Left lung (tissue), 10 donors: ENCODE data around the gene FAM9B. TPM values are rescaled to one million over a fixed set of nuclear protein-coding genes. Genes with fewer than 3 reads are reported as not detected.
"Not testable (repeated sequence)": the region's sequence is repeated elsewhere in the genome, so short reads cannot be mapped to it uniquely, and the experiment has no call there.

Experiments
- ATAC-seq: fragments of 200-7000 bp; cut with Tn5 transposase; one replicate; pipeline ENCODE4 v1.9.1; 2020; ENCODE audit warnings: moderate library complexity
- DNase-seq, 4 donors: peaks; one replicate each; pipeline ENCODE4 v3.0.0-alpha.2; 2013 to 2020
- H3K27ac ChIP-seq, 2 donors: fragments of 200-600 bp; sonication (generic) in 1 of 2; one replicate each; pipeline versions ENCODE4 v1.5.0 to v1.8.0; 2020 to 2021
- H3K27me3 ChIP-seq, 2 donors: fragments of 200-600 bp; sonication (generic) in 1 of 2; one replicate each; pipeline versions ENCODE4 v1.5.0 to v1.8.0; 2020 to 2021
- H3K36me3 ChIP-seq, 2 donors: fragments of 200-600 bp; sonication (generic) in 1 of 2; one replicate each; pipeline versions ENCODE4 v1.5.0 to v1.8.0; 2020 to 2021
- H3K4me1 ChIP-seq, 2 donors: fragments of 200-600 bp; one replicate each; pipeline ENCODE4 v1.8.0; 2021
- H3K4me3 ChIP-seq, 2 donors: fragments of 200-600 bp; sonication (generic) in 1 of 2; one replicate each; pipeline versions ENCODE4 v1.5.0 to v1.8.0; 2020 to 2021; ENCODE audit warnings: mild to moderate bottlenecking in 1 of 2
- H3K9me3 ChIP-seq, 2 donors: fragments of 200-600 bp; sonication (generic) in 1 of 2; one replicate each; pipeline versions ENCODE4 v1.5.0 to v1.8.0; 2020 to 2021
- intact Hi-C, 2 donors: fragments of 100-400 bp; cut with DNase I; formaldehyde crosslinking; loops; one replicate each; pipeline versions ENCODE4 v1.11.2 to v1.14.2; 2022
- polyA plus RNA-seq, 6 donors: library from polyadenylated mRNA; unstranded; fragments of 120-200 nt; gene quantifications; one replicate each; pipeline ENCODE4 v1.2.1, GENCODE V29; 2013; ENCODE audit not compliant: insufficient read length in 6 of 6
- total RNA-seq, 2 donors: library from RNA; stranded (reverse); fragmentation: NEBNext Ultra II Directional; extraction: Animal tissue kit (Norgen Biotek cat#: 25700); gene quantifications; one replicate each; pipeline ENCODE4 v1.2.1, GENCODE V29; 2021
- TF ChIP-seq, protein P1 (sequence below), 2 donors: fragments of 200-600 bp; sonication (generic) in 1 of 2; IDR thresholded peaks; one replicate each; pipeline versions ENCODE4 v1.5.0 to v1.8.0; 2021; ENCODE audit warnings: antibody characterized with exemption in 2 of 2
- donor health status: DM: no; HTN: yes; CAD: no.
- donor health status: DM: no; HTN: no; CAD: no.

The FAM9B gene
- total and polyA plus RNA-seq, 8 donors, result 0.07 to 0.16 (median 0.09) TPM; not detected in 5

DNA sequence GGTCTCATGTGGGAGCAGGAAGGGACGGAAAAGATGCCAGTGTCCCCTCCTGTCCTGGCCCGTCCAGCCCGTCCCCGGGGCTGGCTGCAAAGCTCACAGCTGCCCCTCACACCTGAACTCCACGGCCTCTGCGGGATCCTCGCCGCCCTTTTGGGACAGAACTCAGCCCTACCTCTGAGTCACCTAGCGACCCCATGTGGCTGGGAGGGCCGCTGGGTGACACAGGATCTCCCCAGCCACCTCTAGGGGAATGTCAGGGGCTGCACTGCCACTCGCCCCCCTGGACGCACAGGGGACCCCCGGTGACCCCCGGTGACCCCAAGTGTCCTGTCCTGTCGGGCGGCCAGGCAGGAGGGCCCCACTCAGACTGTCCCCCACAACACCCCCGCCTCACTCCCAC, 748 bp downstream of the FAM9B start:
- DNase-seq, result peak in 1 of 4 donors; percentile 45
- Histone ChIP-seq H3K27me3 (no peaks in the 10 kb centered on the region), H3K4me3 (no peak overlapping the region), H3K27ac (no peak overlapping the region), H3K4me1 (no peaks in the 10 kb centered on the region), H3K36me3 (no peaks in the 10 kb centered on the region), H3K9me3 (no peaks in the 10 kb centered on the region)
- ATAC-seq, result no peak
- TF ChIP-seq, protein P1, sequence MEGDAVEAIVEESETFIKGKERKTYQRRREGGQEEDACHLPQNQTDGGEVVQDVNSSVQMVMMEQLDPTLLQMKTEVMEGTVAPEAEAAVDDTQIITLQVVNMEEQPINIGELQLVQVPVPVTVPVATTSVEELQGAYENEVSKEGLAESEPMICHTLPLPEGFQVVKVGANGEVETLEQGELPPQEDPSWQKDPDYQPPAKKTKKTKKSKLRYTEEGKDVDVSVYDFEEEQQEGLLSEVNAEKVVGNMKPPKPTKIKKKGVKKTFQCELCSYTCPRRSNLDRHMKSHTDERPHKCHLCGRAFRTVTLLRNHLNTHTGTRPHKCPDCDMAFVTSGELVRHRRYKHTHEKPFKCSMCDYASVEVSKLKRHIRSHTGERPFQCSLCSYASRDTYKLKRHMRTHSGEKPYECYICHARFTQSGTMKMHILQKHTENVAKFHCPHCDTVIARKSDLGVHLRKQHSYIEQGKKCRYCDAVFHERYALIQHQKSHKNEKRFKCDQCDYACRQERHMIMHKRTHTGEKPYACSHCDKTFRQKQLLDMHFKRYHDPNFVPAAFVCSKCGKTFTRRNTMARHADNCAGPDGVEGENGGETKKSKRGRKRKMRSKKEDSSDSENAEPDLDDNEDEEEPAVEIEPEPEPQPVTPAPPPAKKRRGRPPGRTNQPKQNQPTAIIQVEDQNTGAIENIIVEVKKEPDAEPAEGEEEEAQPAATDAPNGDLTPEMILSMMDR (IDR thresholded peaks at IDR 0.05), result no peak
- intact Hi-C loops, result no loop called here

DNA sequence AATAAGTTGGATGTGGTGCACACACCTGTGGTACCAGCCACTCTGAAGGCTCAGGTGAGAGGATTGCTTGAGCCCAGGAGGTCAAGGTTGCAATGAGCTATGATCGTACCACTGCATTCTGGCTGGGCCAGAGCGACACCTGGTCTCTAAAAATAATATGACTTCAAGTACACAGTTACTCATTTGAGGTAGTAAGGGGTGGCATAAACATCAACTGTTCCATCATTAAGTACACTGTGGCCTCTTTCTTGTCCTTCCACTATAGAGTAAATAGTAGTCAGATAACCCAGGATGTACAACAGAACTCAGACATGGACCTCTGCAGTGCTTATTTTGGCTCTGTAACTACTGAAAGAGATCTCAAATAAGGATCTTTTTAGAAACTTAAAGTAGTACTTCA, 10.6 kb downstream of the FAM9B start:
- no peaks in the 10 kb centered on the region for H3K4me1 ChIP-seq
- H3K36me3 ChIP-seq, result no peaks in the 10 kb centered on the region
- intact Hi-C loops, result no loop called here
- H3K9me3 ChIP-seq, result no peaks in the 10 kb centered on the region
- no peak for ATAC-seq
- H3K4me3 ChIP-seq, result no peak overlapping the region
- H3K27me3 ChIP-seq, result no peaks in the 10 kb centered on the region
- TF ChIP-seq, protein P1 (IDR thresholded peaks at IDR 0.05), result no peak
- DNase-seq, result no peak
- no peak overlapping the region for H3K27ac ChIP-seq

DNA sequence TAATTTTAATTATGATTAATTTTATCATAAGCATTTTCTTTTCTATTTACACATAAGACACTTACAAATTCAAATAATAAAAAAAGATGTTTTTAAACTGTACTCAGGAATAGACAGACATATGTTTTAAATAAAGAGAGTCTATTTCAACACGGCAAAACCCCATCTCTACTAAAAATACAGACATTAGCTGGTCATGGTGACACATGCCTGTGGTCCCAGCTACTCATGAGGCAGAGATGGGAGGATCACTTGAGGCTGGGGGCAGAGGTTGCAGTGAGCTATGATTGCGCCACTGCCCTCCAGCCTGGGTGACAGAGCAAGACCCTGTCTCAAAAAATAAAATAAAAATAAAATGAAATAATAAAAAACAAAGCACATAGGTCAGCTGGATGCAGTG, 14.8 kb downstream of the FAM9B start:
- Histone ChIP-seq H3K27ac (no peak overlapping the region), H3K27me3 (no peaks in the 10 kb centered on the region), H3K36me3 (no peaks in the 10 kb centered on the region), H3K4me1 (no peaks in the 10 kb centered on the region), H3K9me3 (no peaks in the 10 kb centered on the region), H3K4me3 (no peak overlapping the region)
- ATAC-seq (no peak), DNase-seq (no peak)
- TF ChIP-seq, protein P1 (IDR thresholded peaks at IDR 0.05), result no peak
- intact Hi-C loops, result no loop called here

DNA sequence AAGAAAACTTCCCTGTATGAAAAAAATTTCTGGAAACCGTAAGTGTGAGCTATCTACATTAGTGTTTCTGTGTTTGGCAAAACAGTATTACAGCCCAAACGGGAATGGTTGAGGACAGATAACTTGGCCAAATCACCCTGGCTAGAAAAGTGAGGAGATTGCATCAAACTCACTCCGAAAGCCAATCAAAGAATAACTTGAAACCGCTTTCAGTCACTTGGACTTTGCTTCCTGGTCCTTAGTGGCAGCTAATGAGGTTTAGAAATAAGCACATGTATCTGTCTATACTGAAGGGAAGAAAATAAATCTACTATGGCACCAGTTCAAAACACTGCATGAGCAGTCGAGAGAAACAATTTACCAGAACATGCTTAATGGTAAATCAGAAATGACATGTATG, 15.6 kb downstream of the FAM9B start:
- ATAC-seq, DNase-seq, H3K36me3 ChIP-seq, H3K9me3 ChIP-seq, H3K27me3 ChIP-seq, H3K4me1 ChIP-seq, H3K27ac ChIP-seq, intact Hi-C loops, H3K4me3 ChIP-seq: not testable (repeated sequence)

DNA sequence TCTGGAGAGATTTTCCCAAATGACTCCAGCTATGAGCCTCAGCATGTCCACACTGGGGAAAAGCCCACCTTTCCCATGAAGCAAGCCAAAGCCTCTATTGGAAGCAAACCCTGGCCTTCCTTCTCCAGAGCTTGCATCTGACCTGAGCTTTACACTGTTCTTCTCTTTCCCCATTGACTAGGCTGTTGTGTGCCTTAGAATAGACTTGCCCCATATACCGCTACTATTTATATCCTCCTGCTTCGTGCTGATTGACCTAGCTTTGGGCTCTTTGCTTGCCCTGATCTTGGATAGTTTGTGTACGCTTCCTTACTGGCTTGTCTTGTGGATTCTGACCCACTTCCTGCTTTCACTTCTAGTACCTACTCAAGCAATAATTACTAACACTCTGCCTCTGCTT, 30.9 kb downstream of the FAM9B start:
- Histone ChIP-seq H3K27ac (no peak overlapping the region), H3K9me3 (no peaks in the 10 kb centered on the region), H3K27me3 (peaks cover 0 to 6% of the 10 kb centered on the region in 2 donors), H3K36me3 (no peaks in the 10 kb centered on the region), H3K4me3 (no peak overlapping the region), H3K4me1 (no peaks in the 10 kb centered on the region)
- TF ChIP-seq, protein P1 (IDR thresholded peaks at IDR 0.05), result no peak
- no peak for ATAC-seq
- intact Hi-C loops, result no loop called here
- DNase-seq, result no peak

DNA sequence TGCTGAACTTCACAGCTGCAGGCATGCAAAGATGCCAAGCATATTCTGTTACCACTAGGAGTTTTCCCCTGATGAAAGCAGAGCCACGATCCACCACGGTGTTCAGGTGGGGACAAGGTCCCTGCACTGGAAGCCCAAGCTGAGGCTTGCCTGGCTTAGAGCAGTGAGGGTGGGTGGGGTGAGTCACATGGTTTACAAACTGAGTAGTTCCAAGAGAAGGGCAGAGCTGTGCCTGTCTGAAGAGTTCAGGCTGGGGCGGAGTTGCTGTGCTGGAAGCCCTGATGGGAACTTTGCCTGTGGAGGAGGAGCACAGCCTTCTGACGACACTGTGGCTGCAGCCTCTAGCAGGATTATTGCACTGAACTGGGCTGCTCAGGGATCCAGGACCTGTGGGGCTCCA, 45.5 kb downstream of the FAM9B start:
- ATAC-seq (peak; percentile 94), DNase-seq (peak in 2 of 4 donors; percentile 28 to 51)
- Histone ChIP-seq H3K36me3 (no peaks in the 10 kb centered on the region), H3K4me1 (no peaks in the 10 kb centered on the region), H3K27ac (no peak overlapping the region), H3K9me3 (no peaks in the 10 kb centered on the region), H3K4me3 (no peak overlapping the region), H3K27me3 (no peaks in the 10 kb centered on the region)
- TF ChIP-seq, protein P1 (IDR thresholded peaks at IDR 0.05), result no peak
- intact Hi-C loops, result no loop called here
